GM23338 (cell line): ENCODE results near the gene RFC5. TPM values are rescaled to one million over a fixed set of nuclear protein-coding genes. Genes with fewer than 3 reads are reported as not detected.

Source experiments
- ATAC-seq: fragments of 200-7000 bp; cut with Tn5 transposase; 3 replicates; pipeline ENCODE4 v1.9.1; 2020
- DNase-seq: peaks from one replicate; pipeline ENCODE4 v3.0.0-alpha.2; 2015; ENCODE audit warnings: low spot score
- H2AFZ ChIP-seq: fragments of 200-600 bp; sonication (generic); 2 replicates; pipeline ENCODE4 v1.8.0; 2016; ENCODE audit warnings: antibody characterized with exemption, mild to moderate bottlenecking, moderate library complexity
- H3F3A ChIP-seq: fragments of 200-600 bp; sonication (generic); replicated peaks from 2 replicates; pipeline ENCODE4 v1.8.0; 2017; ENCODE audit warnings: antibody characterized with exemption, mixed run types, low read depth
- H3K27ac ChIP-seq: fragments of 200-600 bp; sonication (generic); 2 replicates; pipeline ENCODE4 v1.6.1; 2016; ENCODE audit warnings: low read depth
- H3K27me3 ChIP-seq: fragments of 200-600 bp; sonication (generic); 2 replicates; pipeline ENCODE4 v1.8.0; 2016; ENCODE audit warnings: mild to moderate bottlenecking, mixed run types, moderate library complexity; ENCODE audit not compliant: insufficient read depth
- H3K36me3 ChIP-seq: fragments of 200-600 bp; sonication (generic); 2 replicates; pipeline ENCODE4 v1.8.0; 2016; ENCODE audit warnings: mild to moderate bottlenecking; ENCODE audit not compliant: insufficient read depth
- H3K4me1 ChIP-seq: fragments of 200-600 bp; sonication (generic); 2 replicates; pipeline ENCODE4 v1.8.0; 2016; ENCODE audit warnings: mild to moderate bottlenecking, moderate library complexity; ENCODE audit not compliant: insufficient read depth
- H3K4me2 ChIP-seq: fragments of 200-600 bp; sonication (generic); 2 replicates; pipeline ENCODE4 v1.7.1; 2017; ENCODE audit warnings: mixed run types
- H3K4me3 ChIP-seq: fragments of 200-600 bp; sonication (generic); 2 replicates; pipeline ENCODE4 v1.6.1; 2016; ENCODE audit warnings: mixed run types
- H3K79me2 ChIP-seq: fragments of 200-600 bp; sonication (generic); replicated peaks from 2 replicates; pipeline ENCODE4 v1.8.0; 2017; ENCODE audit warnings: mild to moderate bottlenecking; ENCODE audit not compliant: insufficient read depth
- H3K9me2 ChIP-seq: fragments of 200-600 bp; sonication (generic); 2 replicates; pipeline ENCODE4 v1.8.0; 2017; ENCODE audit not compliant: insufficient read depth
- H4K20me1 ChIP-seq: fragments of 200-600 bp; sonication (generic); replicated peaks from 2 replicates; pipeline ENCODE4 v1.8.0; 2017; ENCODE audit warnings: mild to moderate bottlenecking; ENCODE audit not compliant: insufficient read depth
- H3K27ac Mint-ChIP-seq: 2 replicates; pipeline ENCODE4 v1.8.0; 2020; ENCODE audit warnings: inconsistent platforms, mild to moderate bottlenecking, moderate library complexity, mixed read lengths
- H3K27me3 Mint-ChIP-seq: 3 replicates; pipeline ENCODE4 v1.8.0; 2022; ENCODE audit warnings: low read depth, mild to moderate bottlenecking, moderate library complexity, mixed read lengths, inconsistent platforms; ENCODE audit not compliant: insufficient read depth, poor library complexity
- H3K36me3 Mint-ChIP-seq: 3 replicates; pipeline ENCODE4 v1.8.0; 2021; ENCODE audit warnings: low read depth, mild to moderate bottlenecking, inconsistent platforms, moderate library complexity, mixed read lengths
- H3K4me1 Mint-ChIP-seq: 3 replicates; pipeline ENCODE4 v1.8.0; 2020; ENCODE audit warnings: mild to moderate bottlenecking, inconsistent platforms, mixed read lengths
- H3K4me3 Mint-ChIP-seq: 3 replicates; pipeline ENCODE4 v1.8.0; 2021; ENCODE audit warnings: moderate library complexity, mild to moderate bottlenecking, inconsistent platforms, mixed read lengths
- H3K9me3 Mint-ChIP-seq: 3 replicates; pipeline ENCODE4 v1.8.0; 2020; ENCODE audit warnings: moderate library complexity, mild to moderate bottlenecking, inconsistent platforms, mixed read lengths
- EZH2 ChIP-seq: fragments of 200-600 bp; sonication (generic); IDR thresholded peaks from one replicate; pipeline ENCODE4 v1.8.0; 2017; ENCODE audit warnings: antibody characterized with exemption, mild to moderate bottlenecking, low read depth; ENCODE audit not compliant: unreplicated experiment
- EZH2phosphoT487 ChIP-seq: fragments of 200-600 bp; sonication (generic); IDR thresholded peaks from one replicate; pipeline ENCODE4 v1.8.1; 2018; ENCODE audit warnings: antibody characterized with exemption; ENCODE audit not compliant: unreplicated experiment
- JUNB ChIP-seq: IDR thresholded peaks from one replicate; pipeline ENCODE4 v1.6.1; 2016; ENCODE audit warnings: antibody characterized with exemption; ENCODE audit not compliant: unreplicated experiment
- NANOG ChIP-seq: IDR thresholded peaks from 2 replicates; pipeline ENCODE4 v1.6.1; 2016; ENCODE audit warnings: antibody characterized with exemption, borderline replicate concordance
- POLR2AphosphoS5 ChIP-seq: IDR thresholded peaks from 2 replicates; pipeline ENCODE4 v1.6.1; 2016; ENCODE audit warnings: antibody characterized with exemption, low read depth
- STAT1 ChIP-seq: IDR thresholded peaks from one replicate; pipeline ENCODE4 v1.6.1; 2016; ENCODE audit warnings: antibody characterized with exemption; ENCODE audit not compliant: unreplicated experiment
- ZNF114 ChIP-seq: fragments of 250-450 bp; sonication (Bioruptor Pico); IDR thresholded peaks from 2 replicates; pipeline ENCODE4 v1.5.0; 2020; ENCODE audit warnings: mild to moderate bottlenecking, moderate library complexity
- ZNF331 ChIP-seq: fragments of 250-450 bp; sonication (Bioruptor Pico); IDR thresholded peaks from 2 replicates; pipeline ENCODE4 v1.5.0; 2020; ENCODE audit warnings: low read depth, mild to moderate bottlenecking, moderate library complexity
- polyA plus RNA-seq: library from polyadenylated mRNA; unstranded; fragments of >200 nt; fragmentation: Nextera tagmentation; extraction: Ambion mirVana; gene quantifications from 2 replicates; pipeline ENCODE4 v1.2.1, GENCODE V29; 2016
- total RNA-seq: library from RNA; depleted of rRNA; stranded (reverse); fragments of >200 nt; shearing (Covaris generic); gene quantifications from 2 replicates; pipeline ENCODE4 v1.2.3, GENCODE V29; 2014
- TF ChIP-seq, protein P1 (sequence below), 2 experiments: fragments of 200-600 bp in 1 of 2; sonication (generic) in 1 of 2; conservative IDR thresholded peaks; 2 replicates each; pipeline versions ENCODE4 v1.5.1 to v1.6.1; 2016 to 2017; ENCODE audit warnings: antibody characterized with exemption in 2 of 2, low read depth in 2 of 2, mild to moderate bottlenecking in 2 of 2, moderate library complexity in 1 of 2
- TF ChIP-seq, protein P2 (sequence below): IDR thresholded peaks from one replicate; pipeline ENCODE4 v1.6.1; 2018; ENCODE audit warnings: antibody characterized with exemption; ENCODE audit not compliant: unreplicated experiment
- TF ChIP-seq, protein P3 (sequence below): IDR thresholded peaks from 2 replicates; pipeline ENCODE4 v1.6.1; 2016; ENCODE audit warnings: antibody characterized with exemption

RFC5 gene
- total and polyA plus RNA-seq, 2 experiments from 2014 or later, result 35.0 to 53.2 TPM

DNA sequence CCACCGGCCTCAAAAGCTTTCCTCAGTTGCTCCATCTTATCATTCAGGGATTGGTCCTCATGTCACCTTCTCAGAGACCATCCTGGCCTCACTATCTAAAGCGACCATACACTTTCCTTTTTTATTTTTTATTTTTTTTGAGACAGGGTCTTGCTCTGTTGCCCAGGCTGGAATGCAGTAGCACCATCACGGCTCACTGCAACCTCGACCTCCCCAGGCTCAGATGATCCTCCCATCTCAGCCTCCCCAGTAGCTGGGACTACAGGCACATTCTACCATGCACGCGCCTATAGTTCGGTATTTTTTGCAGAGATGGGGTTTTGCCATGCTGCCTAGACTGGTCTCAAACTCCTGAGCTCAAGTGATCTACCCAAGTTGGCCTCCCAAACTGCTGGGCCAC is 41.7 kb downstream of the RFC5 start:
- peaks cover 16% of the 10 kb centered on the region for H3K4me1 ChIP-seq
- H4K20me1 ChIP-seq, result peaks cover 12% of the 10 kb centered on the region; the same call in 1 of the 2 replicates
- H3K36me3 ChIP-seq, result no peaks in the 10 kb centered on the region
- Mint-ChIP-seq H3K4me1 (peaks cover 31% of the 10 kb centered on the region), H3K36me3 (peaks cover 12% of the 10 kb centered on the region), H3K4me3 (no peak overlapping the region), H3K27me3 (peaks cover 22% of the 10 kb centered on the region), H3K9me3 (peaks cover 4% of the 10 kb centered on the region; the same call in 1 of the 3 replicates), H3K27ac (no peak overlapping the region)
- peaks cover 26% of the 10 kb centered on the region for H3F3A ChIP-seq
- no peak overlapping the region for H3K27ac ChIP-seq
- TF ChIP-seq JUNB (no peak), EZH2phosphoT487 (no peak), NANOG (no peak)
- TF ChIP-seq, protein P1, sequence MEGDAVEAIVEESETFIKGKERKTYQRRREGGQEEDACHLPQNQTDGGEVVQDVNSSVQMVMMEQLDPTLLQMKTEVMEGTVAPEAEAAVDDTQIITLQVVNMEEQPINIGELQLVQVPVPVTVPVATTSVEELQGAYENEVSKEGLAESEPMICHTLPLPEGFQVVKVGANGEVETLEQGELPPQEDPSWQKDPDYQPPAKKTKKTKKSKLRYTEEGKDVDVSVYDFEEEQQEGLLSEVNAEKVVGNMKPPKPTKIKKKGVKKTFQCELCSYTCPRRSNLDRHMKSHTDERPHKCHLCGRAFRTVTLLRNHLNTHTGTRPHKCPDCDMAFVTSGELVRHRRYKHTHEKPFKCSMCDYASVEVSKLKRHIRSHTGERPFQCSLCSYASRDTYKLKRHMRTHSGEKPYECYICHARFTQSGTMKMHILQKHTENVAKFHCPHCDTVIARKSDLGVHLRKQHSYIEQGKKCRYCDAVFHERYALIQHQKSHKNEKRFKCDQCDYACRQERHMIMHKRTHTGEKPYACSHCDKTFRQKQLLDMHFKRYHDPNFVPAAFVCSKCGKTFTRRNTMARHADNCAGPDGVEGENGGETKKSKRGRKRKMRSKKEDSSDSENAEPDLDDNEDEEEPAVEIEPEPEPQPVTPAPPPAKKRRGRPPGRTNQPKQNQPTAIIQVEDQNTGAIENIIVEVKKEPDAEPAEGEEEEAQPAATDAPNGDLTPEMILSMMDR (conservative IDR thresholded peaks at IDR 0.05; ENCODE audit: low read depth in 2 of 2), result no peak
- no peaks in the 10 kb centered on the region for H3K9me2 ChIP-seq
- DNase-seq, result no peak
- peaks cover 59% of the 10 kb centered on the region for H3K79me2 ChIP-seq
- no peaks in the 10 kb centered on the region for H3K27me3 ChIP-seq
- H2AFZ ChIP-seq, result no peak overlapping the region
- H3K4me3 ChIP-seq, result no peak overlapping the region
- no peak for ATAC-seq
- no peak overlapping the region for H3K4me2 ChIP-seq

DNA sequence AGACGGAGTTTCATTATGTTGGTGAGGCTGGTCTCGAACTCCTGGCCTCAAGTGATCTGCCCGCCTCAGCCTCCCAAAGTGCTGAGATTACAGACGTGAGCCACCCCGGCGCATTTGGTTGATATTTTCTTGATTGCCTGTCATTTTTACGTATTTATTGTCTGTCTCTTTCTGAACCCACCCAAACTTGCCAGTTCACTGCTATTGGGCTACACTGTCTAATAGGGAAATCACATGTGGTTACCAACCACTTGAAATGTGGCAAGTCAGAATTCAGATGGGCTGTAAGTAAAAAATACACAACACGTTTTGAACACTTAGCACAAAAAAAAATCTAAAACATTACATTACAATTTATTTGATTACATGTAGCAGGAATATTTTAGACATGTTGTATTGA is 42.4 kb downstream of the RFC5 start:
- no peaks in the 10 kb centered on the region for H3K9me2 ChIP-seq
- H3K4me1 Mint-ChIP-seq, result peaks cover 35% of the 10 kb centered on the region
- H3K36me3 ChIP-seq, result no peaks in the 10 kb centered on the region
- no peak for DNase-seq
- H3K4me2 ChIP-seq, result no peak overlapping the region
- H4K20me1 ChIP-seq, result peaks cover 12% of the 10 kb centered on the region; the same call in 1 of the 2 replicates
- H2AFZ ChIP-seq, result no peak overlapping the region
- H3K27ac Mint-ChIP-seq, result peak overlapping the region; percentile 42; the same call in 1 of the 2 replicates
- H3K36me3 Mint-ChIP-seq, result peaks cover 12% of the 10 kb centered on the region
- peaks cover 4% of the 10 kb centered on the region; the same call in 1 of the 3 replicates for H3K9me3 Mint-ChIP-seq
- no peak for ATAC-seq
- peak overlapping the region; percentile 30; the same call in 1 of the 3 replicates for H3K4me3 Mint-ChIP-seq
- no peak overlapping the region; the same call in 1 of the 2 replicates for H3K4me3 ChIP-seq
- no peak overlapping the region for H3K27ac ChIP-seq
- H3K4me1 ChIP-seq, result peaks cover 23% of the 10 kb centered on the region
- no peaks in the 10 kb centered on the region for H3K27me3 ChIP-seq
- H3F3A ChIP-seq, result peaks cover 26% of the 10 kb centered on the region
- peaks cover 25% of the 10 kb centered on the region for H3K27me3 Mint-ChIP-seq
- H3K79me2 ChIP-seq, result peaks cover 53% of the 10 kb centered on the region
- TF ChIP-seq, protein P2, sequence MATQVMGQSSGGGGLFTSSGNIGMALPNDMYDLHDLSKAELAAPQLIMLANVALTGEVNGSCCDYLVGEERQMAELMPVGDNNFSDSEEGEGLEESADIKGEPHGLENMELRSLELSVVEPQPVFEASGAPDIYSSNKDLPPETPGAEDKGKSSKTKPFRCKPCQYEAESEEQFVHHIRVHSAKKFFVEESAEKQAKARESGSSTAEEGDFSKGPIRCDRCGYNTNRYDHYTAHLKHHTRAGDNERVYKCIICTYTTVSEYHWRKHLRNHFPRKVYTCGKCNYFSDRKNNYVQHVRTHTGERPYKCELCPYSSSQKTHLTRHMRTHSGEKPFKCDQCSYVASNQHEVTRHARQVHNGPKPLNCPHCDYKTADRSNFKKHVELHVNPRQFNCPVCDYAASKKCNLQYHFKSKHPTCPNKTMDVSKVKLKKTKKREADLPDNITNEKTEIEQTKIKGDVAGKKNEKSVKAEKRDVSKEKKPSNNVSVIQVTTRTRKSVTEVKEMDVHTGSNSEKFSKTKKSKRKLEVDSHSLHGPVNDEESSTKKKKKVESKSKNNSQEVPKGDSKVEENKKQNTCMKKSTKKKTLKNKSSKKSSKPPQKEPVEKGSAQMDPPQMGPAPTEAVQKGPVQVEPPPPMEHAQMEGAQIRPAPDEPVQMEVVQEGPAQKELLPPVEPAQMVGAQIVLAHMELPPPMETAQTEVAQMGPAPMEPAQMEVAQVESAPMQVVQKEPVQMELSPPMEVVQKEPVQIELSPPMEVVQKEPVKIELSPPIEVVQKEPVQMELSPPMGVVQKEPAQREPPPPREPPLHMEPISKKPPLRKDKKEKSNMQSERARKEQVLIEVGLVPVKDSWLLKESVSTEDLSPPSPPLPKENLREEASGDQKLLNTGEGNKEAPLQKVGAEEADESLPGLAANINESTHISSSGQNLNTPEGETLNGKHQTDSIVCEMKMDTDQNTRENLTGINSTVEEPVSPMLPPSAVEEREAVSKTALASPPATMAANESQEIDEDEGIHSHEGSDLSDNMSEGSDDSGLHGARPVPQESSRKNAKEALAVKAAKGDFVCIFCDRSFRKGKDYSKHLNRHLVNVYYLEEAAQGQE, result no peak
- TF ChIP-seq STAT1 (no peak), NANOG (no peak), EZH2 (no peak), JUNB (no peak), ZNF331 (CRISPR knock-in tag) (no peak), ZNF114 (no peak), POLR2AphosphoS5 (no peak), EZH2phosphoT487 (no peak)
- TF ChIP-seq, protein P3, sequence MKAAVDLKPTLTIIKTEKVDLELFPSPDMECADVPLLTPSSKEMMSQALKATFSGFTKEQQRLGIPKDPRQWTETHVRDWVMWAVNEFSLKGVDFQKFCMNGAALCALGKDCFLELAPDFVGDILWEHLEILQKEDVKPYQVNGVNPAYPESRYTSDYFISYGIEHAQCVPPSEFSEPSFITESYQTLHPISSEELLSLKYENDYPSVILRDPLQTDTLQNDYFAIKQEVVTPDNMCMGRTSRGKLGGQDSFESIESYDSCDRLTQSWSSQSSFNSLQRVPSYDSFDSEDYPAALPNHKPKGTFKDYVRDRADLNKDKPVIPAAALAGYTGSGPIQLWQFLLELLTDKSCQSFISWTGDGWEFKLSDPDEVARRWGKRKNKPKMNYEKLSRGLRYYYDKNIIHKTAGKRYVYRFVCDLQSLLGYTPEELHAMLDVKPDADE, result no peak
- TF ChIP-seq, protein P1 (conservative IDR thresholded peaks at IDR 0.05; ENCODE audit: low read depth in 2 of 2), result no peak
